Transverse colon (tissue), 4 donors: ENCODE measurements around the gene NPRL2.

ENCODE experiments used
- CTCF ChIP-seq, 5 experiments: fragments of 200-600 bp in 3 of 5; fragments of 450-650 bp in 2 of 5; sonication (generic) in 3 of 5; IDR thresholded peaks; 1 replicate in 2 of 5; 2 replicates in 3 of 5; pipeline ENCODE4 v1.5.1; 2016 to 2017; ENCODE audit warnings: antibody characterized with exemption in 5 of 5, inconsistent platforms in 3 of 5, mild to moderate bottlenecking in 2 of 5, moderate library complexity in 1 of 5
- EP300 ChIP-seq: sonication (generic); formaldehyde crosslinking; IDR thresholded peaks from one replicate; pipeline ENCODE4 v1.6.1; 2017; ENCODE audit warnings: antibody characterized with exemption, low read depth
- POLR2A ChIP-seq: fragments of 450-650 bp; IDR thresholded peaks from one replicate; pipeline ENCODE4 v1.6.1; 2016; ENCODE audit warnings: antibody characterized with exemption, mild to moderate bottlenecking, moderate library complexity
- POLR2AphosphoS5 ChIP-seq, 3 donors: sonication (generic); formaldehyde crosslinking; IDR thresholded peaks; one replicate each; pipeline ENCODE4 v1.6.1; 2016; ENCODE audit warnings: antibody characterized with exemption in 3 of 3

GRCh38 chr3:50339485-50340146 is 11.0 kb downstream of the NPRL2 start:
- TF ChIP-seq CTCF (IDR thresholded peaks at IDR 0.05) (no peak), POLR2AphosphoS5 (IDR thresholded peaks at IDR 0.05) (no peak), POLR2A (no peak), EP300 (no peak)
